T-helper 1 cell treated with Interleukin-12 subunit alpha and Interleukin-12 subunit beta and Interleukin-4 antibody, amounts not matched to agents 30 μg/mL and 1 μg/mL, for 36 hours (primary cell): Measurements from ENCODE around the gene KRT38.

Source experiments
- H3K27ac Mint-ChIP-seq: one replicate; pipeline ENCODE4 v1.8.0; 2021; ENCODE audit warnings: mild to moderate bottlenecking, mixed read lengths
- H3K27me3 Mint-ChIP-seq: one replicate; pipeline ENCODE4 v1.8.0; 2021; ENCODE audit warnings: low read depth, mixed read lengths
- H3K36me3 Mint-ChIP-seq: one replicate; pipeline ENCODE4 v1.8.0; 2021; ENCODE audit warnings: low read depth, mixed read lengths
- H3K4me1 Mint-ChIP-seq: one replicate; pipeline ENCODE4 v1.8.0; 2021; ENCODE audit warnings: low read depth, mixed read lengths
- H3K4me3 Mint-ChIP-seq: one replicate; pipeline ENCODE4 v1.8.0; 2021; ENCODE audit warnings: mild to moderate bottlenecking, moderate library complexity, mixed read lengths
- H3K9me3 Mint-ChIP-seq: one replicate; pipeline ENCODE4 v1.8.0; 2021; ENCODE audit warnings: mixed read lengths

The KRT38 gene

DNA sequence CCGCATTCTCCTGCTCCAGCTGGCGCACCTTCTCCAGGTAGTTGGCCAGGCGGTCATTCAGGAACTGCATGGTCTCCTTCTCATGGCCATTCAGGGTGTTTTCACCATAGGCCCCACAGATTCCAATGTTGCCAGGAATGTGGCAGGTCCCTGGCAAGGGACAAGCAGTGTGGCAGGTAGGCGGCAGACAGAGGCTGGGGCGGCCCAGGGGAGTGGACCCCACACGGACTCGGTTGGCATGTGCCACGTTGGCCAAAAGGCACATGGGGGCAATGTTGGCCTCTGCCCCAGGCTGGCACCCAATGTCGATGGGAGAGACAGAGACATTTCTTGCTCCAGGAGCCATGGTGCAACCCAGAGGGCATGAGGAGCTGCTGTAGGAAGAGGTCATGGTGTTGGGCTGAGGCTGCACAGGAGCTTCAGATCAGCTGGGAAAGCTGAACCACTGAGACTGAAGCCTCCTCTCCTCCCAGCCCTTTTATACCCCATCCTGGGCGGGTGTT, at the start of gene KRT38:
Gene KRT38, minus strand, starts transcription at position 453 of the 503 bp plus-strand sequence. Its CDS starts 62 bp downstream, at position 391.
- H3K36me3 Mint-ChIP-seq = no peaks in the 10 kb centered on the region
- H3K4me1 Mint-ChIP-seq = no peaks in the 10 kb centered on the region
- H3K27me3 Mint-ChIP-seq = peaks cover 10% of the 10 kb centered on the region
- no peak within 1 kb of the TSS for H3K27ac Mint-ChIP-seq
- H3K9me3 Mint-ChIP-seq = no peaks in the 10 kb centered on the region
- H3K4me3 Mint-ChIP-seq = no peak within 1 kb of the TSS

DNA sequence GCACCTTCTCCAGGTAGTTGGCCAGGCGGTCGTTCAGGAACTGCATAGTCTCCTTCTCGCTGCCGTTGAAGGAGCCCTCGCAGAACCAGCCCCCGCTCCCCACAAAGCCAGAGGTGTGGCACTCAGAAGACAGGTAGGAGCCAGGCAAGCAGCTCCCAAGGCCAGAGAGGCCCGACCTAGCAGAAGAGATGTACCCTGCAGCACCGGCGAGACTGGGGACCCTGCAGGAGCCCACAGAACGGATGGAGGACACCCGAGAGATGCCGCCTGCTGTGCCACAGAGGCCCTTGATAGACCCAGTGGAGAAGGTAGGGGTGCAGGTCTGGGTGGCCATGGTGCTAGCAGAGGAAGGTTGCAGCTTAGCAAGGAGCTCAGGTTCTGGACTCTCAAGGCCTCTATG, 48.7 kb upstream of the KRT38 start, which contains the start of gene KRT36:
Gene KRT36, minus strand, starts transcription at position 380 of the 400 bp plus-strand sequence. Its CDS starts 46 bp downstream, at position 334.
- H3K36me3 Mint-ChIP-seq = no peaks in the 10 kb centered on the region
- no peaks in the 10 kb centered on the region for H3K4me1 Mint-ChIP-seq
- peaks cover 3% of the 10 kb centered on the region for H3K27me3 Mint-ChIP-seq
- no peaks in the 10 kb centered on the region for H3K9me3 Mint-ChIP-seq
- no peak within 1 kb of the TSS for H3K4me3 Mint-ChIP-seq
- H3K27ac Mint-ChIP-seq = no peak within 1 kb of the TSS

DNA sequence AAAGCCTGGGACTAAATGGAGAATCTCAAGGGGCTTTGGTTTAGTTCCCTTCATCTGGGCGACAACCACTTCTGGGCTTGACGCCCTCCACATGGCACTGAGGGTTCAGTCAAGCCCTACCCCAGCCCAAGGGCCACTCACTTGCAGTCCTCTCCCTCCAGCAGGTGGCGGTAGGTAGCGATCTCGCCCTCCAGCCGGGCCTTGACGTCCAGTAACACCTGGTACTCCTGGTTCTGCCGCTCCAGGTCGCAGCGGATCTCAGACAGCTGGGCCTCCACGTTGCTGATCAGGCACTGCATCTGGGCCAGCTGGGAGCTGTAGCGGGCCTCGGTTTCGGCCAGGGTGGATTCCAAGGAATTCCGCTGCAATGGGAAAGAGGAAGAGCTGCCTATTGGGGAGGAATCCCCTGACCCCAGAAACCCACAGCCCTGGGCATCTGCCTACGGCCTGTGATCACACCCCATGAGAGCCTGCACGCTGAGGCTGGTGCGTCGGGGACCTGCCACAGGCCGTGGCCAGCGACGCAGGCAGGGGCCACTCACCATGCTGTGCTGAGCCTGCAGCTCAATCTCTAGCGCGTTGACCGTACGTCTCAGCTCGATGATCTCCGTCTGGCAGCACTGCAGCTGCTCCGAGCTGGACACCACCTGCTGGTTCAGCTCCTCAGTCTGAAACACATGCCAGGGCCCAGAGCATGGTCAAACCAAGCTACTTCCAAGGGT, 46.2 kb upstream of the KRT38 start:
- H3K9me3 Mint-ChIP-seq = no peaks in the 10 kb centered on the region
- H3K27me3 Mint-ChIP-seq = no peaks in the 10 kb centered on the region
- no peaks in the 10 kb centered on the region for H3K36me3 Mint-ChIP-seq
- no peak overlapping the region for H3K27ac Mint-ChIP-seq
- H3K4me3 Mint-ChIP-seq = no peak overlapping the region
- H3K4me1 Mint-ChIP-seq = no peaks in the 10 kb centered on the region

DNA sequence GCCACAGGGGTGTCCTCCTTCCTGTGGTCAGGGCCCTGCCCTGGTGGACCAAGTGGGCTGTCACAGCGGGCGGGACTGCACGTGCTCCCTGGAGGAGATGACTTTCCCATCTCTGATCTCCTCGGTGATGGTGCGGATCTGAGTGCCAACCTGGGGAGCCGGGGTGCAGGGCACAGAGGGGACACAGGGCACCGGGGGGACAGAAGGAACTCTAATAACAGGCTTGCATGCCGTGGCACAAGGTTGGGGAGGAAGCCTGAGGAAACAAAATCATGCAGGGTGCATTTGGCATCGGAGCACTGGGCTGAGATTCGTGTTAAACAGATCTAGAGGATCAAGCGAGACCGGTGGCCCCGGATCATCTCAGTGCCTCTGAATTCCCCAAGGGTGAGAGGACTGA, 45.5 kb upstream of the KRT38 start:
- no peaks in the 10 kb centered on the region for H3K36me3 Mint-ChIP-seq
- no peak overlapping the region for H3K27ac Mint-ChIP-seq
- no peaks in the 10 kb centered on the region for H3K4me1 Mint-ChIP-seq
- H3K4me3 Mint-ChIP-seq = no peak overlapping the region
- H3K9me3 Mint-ChIP-seq = no peaks in the 10 kb centered on the region
- no peaks in the 10 kb centered on the region for H3K27me3 Mint-ChIP-seq

DNA sequence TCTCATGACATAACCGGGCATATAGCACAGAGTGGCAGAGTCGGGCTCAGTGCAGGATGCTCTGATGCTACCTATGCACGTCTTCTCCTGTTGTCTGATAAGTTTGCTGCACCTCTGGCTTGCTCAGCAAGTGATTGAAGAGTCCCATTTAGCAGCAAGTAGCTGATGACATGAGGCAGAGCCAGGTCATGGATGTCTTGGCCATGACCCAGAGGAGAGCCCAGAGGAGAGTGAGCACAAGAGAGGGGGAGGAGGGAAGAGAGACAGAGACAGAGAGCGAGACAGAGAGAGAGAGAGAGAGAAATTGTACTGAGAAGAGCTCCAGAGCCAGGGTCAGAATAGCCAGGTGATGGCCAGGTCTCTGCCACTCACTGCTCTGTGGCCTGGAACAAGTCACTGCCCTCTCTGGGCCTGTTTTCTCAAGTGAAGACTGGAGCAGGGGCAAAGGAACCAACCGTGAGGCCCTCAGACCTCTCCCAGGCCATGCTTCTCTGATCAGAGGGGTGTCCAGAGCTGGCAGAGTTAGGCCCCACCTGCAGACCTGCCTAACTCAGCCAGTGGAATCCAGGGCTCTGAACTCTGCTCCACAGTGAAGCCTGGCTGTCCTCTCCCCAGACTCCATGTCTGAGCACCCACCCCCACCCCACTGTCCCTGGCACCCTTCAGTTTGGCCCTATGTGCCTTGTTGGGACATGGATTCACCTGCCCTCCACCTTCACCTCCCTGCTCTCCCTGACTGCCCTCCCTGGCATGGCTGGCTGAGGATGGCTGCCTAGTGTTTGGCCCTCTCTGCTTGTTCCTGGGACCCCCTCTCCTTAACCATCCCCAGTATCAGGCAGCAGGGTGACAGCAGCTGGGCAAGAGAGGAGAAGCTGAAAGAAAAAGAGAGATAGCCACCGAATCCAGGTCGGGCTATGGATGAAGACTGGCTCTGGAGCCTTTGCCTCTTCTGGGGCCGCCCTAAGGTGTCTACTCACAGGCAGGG, 44.4 kb upstream of the KRT38 start:
- Mint-ChIP-seq H3K36me3 (no peaks in the 10 kb centered on the region), H3K4me1 (no peaks in the 10 kb centered on the region)

DNA sequence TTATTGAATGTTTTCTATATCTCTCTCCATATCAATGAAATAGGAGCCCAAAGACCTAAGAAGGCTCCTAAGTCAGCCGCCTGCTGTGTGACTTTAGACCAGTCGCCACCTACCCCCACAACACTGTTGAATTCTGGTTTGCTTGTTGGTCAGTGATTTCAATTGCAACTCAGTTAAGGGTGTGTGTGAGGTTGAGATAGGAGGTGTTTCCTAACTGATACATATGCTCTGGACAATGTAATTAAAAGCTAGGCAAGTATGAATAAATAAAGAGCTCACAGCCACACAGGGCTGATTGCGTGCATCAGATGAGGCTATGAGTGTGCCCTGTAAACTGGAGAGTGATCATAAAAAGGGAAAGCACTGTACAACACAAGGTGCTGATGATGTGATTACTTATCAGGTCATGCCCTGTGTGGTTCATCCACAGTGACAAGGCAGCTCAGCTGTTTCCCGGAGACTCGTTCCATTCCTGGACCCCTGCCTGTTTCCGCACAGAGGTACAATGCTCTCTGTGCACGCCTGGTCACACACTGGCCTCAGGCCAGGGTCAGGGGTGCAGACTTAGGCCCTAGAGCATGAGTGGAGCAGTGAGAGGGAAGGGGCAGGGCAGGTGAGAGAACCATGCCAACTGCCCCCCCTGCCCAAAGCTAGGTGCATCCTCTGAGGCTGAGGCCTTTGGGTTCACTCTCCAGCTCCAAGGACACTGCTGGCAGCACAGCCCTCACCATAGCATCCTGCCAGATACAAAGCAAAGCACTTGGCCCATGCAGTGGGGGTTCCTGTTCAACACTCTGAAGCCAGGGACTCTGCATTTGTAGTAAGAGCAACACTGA, 43.4 kb upstream of the KRT38 start:
- Mint-ChIP-seq H3K4me3 (no peak overlapping the region), H3K36me3 (no peaks in the 10 kb centered on the region), H3K27ac (no peak overlapping the region), H3K9me3 (no peaks in the 10 kb centered on the region), H3K4me1 (no peaks in the 10 kb centered on the region), H3K27me3 (no peaks in the 10 kb centered on the region)

More for the DNA sequence above, 44.4 kb upstream of the KRT38 start:
- H3K9me3 Mint-ChIP-seq = no peaks in the 10 kb centered on the region
- H3K27ac Mint-ChIP-seq = no peak overlapping the region
- no peaks in the 10 kb centered on the region for H3K27me3 Mint-ChIP-seq
- no peak overlapping the region for H3K4me3 Mint-ChIP-seq

DNA sequence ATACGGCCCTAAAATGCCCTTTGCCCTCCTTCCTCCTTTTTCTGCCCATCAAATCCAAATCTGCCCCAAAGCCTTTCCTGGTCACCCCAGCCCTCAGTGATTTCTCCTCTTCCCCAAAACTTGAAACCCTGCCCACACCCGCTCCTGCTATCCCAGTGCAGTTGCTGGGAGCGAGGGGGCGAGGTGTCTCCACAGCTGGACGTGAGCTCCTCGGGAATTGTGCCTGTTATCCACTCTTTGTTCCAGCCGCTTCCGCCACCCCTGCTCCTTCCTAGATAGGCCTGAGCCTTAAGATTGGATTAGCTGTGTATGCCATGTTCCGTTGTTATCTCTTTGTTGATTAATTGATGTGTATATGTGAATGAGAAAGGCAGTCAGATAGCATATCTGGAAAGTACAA, 42.7 kb upstream of the KRT38 start:
- no peak overlapping the region for H3K27ac Mint-ChIP-seq
- no peaks in the 10 kb centered on the region for H3K9me3 Mint-ChIP-seq
- no peaks in the 10 kb centered on the region for H3K27me3 Mint-ChIP-seq
- no peaks in the 10 kb centered on the region for H3K4me1 Mint-ChIP-seq
- H3K36me3 Mint-ChIP-seq = no peaks in the 10 kb centered on the region
- H3K4me3 Mint-ChIP-seq = no peak overlapping the region

DNA sequence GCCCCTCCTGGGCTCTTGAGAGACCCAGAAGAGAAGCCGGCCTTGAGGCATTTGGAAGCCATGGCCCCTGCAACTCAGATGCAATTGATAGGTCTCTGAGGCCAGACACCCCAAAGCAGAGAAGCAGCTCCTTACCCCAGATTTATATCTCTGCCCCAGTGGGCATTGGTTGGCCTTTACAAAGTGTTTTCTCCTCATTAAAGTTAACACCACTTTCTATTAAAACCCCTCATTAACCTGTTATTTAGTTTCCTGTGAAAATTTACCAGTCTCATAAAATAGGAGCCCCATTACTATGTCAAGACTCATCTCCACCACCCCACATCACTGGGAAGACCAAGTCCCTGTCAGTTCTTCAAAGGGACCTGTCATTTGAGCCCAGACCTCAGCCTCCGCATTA, 40.3 kb upstream of the KRT38 start, which contains the start of gene KRT35:
Gene KRT35, minus strand, starts transcription at position 116 of the 400 bp plus-strand sequence. Its CDS starts 54 bp downstream, at position 62.
- Mint-ChIP-seq H3K4me1 (no peaks in the 10 kb centered on the region), H3K27me3 (no peaks in the 10 kb centered on the region), H3K36me3 (no peaks in the 10 kb centered on the region), H3K4me3 (no peak within 1 kb of the TSS), H3K9me3 (no peaks in the 10 kb centered on the region), H3K27ac (no peak within 1 kb of the TSS)

DNA sequence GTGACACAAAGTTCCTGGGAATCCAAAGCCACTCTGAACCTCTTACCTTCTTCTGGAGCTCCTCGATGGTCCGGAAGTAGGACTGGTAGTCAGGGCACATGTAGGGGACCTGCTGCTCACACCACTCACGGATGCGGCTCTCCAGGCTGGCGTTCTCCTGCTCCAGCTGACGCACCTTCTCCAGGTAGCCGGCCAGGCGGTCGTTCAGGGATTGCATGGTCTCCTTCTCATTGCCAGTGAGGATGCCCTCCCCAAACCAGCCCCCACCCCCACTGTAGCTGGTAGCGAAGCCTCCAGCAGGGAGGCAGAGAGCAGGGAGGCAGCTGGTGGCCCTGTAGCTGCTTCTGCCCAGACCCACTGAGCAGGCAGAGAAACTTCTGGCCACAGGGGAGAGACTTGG, 39.8 kb upstream of the KRT38 start:
- no peaks in the 10 kb centered on the region for H3K27me3 Mint-ChIP-seq
- no peaks in the 10 kb centered on the region for H3K9me3 Mint-ChIP-seq
- no peaks in the 10 kb centered on the region for H3K36me3 Mint-ChIP-seq
- H3K4me1 Mint-ChIP-seq = no peaks in the 10 kb centered on the region
- no peak overlapping the region for H3K27ac Mint-ChIP-seq
- no peak overlapping the region for H3K4me3 Mint-ChIP-seq

DNA sequence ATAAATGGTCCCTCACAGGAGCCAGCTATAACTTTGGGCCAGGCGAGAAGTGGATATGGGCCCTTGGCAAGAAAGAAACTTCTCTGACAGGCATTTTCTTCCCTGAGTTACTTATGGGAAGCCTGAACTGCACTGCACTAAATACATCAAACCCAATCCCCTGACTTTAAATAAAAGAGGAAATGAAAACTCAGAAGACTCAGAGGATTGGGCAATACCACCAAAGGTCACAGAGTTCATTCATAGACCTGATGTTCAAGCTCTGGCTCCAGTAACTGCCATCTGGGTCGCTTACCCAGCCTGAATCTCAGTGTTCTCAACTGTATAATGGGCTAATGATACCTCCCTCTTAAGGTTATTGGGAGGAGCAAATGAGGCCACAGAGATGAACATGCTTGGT, 39.4 kb upstream of the KRT38 start:
- Mint-ChIP-seq H3K4me3 (no peak overlapping the region), H3K27me3 (no peaks in the 10 kb centered on the region), H3K9me3 (no peaks in the 10 kb centered on the region), H3K4me1 (no peaks in the 10 kb centered on the region), H3K36me3 (no peaks in the 10 kb centered on the region), H3K27ac (no peak overlapping the region)

DNA sequence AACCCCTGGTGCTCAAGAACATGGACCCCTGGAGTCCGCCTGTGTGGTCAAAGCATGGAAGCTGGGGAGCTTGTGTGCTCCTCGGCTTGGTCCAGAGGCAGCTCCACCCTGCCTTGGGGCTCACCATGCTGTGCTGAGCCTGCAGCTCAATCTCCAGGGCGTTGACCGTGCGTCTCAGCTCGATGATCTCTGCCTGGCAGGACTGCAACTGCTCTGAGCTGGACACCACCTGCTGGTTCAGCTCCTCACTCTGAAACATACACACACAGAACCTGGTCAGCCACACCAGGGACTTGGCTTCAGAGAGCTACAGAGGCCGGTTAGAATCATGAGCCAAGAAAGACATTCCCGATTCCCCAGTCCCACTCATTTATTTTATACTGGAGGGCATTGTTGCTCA, 37.5 kb upstream of the KRT38 start:
- Mint-ChIP-seq H3K4me1 (no peaks in the 10 kb centered on the region), H3K27me3 (no peaks in the 10 kb centered on the region), H3K4me3 (no peak overlapping the region), H3K9me3 (no peaks in the 10 kb centered on the region), H3K36me3 (no peaks in the 10 kb centered on the region), H3K27ac (no peak overlapping the region)

DNA sequence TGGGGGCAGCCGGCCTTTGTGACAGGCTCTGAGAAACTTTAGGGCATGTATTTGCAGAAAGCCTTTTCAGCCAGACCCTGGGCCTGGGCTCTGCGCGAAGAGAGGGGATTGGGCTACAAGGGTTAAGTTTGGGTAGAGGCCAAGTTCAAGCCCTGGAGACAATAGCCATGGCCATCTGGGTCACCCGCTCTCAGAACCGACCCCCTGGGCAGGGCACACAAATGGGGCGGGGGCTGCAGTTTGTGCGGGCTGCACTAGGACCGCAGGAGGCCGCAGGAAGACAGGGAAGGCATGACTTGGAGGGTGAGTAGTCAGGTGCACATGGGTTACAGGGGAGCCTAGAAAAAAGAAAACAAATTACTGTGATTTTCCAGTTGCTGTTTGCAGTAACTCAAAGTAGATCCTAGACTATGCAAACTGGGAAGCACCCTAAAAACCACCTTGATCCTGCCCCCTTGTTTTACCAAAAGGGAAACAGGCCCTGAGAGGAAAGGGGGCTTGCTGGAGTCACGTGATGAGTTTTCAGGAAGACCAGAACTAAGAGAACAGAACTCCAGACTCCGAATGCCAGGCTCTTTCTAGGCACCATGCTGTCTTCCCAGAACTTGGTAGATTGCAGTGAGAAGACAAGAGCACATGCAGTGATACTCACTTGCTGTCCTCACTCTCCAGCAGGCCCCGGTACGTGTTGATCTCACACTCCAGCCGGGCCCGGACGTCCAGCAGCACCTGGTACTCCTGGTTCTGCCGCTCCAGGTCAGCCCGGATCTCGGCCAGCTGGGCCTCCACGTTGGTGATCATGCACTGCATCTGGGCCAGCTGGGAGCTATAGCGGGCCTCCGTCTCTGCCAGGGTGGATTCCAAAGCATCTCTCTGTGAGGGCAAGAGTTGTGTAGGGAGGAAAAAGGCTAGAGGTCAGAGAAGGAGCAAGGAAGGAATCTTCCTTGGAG, 36.4 kb upstream of the KRT38 start:
- no peak overlapping the region for H3K4me3 Mint-ChIP-seq
- no peaks in the 10 kb centered on the region for H3K36me3 Mint-ChIP-seq
- no peaks in the 10 kb centered on the region for H3K9me3 Mint-ChIP-seq
- no peaks in the 10 kb centered on the region for H3K4me1 Mint-ChIP-seq
- H3K27me3 Mint-ChIP-seq = peaks cover under 1% of the 10 kb centered on the region
- H3K27ac Mint-ChIP-seq = no peak overlapping the region

DNA sequence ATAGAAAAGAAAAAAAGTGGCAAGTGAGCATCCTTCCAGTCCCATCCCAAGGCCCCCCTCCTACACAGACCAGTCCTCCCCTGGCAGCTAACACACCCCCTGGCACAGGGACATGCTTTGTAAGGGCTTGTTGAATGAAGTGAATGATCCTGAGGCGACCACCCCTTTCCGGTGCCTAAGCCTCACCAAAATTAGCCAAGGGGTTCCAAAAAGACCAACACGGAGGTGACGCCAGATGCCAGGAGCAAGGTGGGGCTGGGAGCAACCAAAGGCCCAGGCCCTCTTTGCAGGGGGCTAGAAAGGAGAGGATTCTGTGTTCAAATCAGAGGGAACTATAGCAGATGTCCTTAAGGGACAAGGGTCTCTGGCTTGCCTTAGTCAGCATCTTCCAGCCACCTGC, 34.6 kb upstream of the KRT38 start:
- Mint-ChIP-seq H3K36me3 (no peaks in the 10 kb centered on the region), H3K4me1 (no peaks in the 10 kb centered on the region), H3K9me3 (no peaks in the 10 kb centered on the region), H3K4me3 (no peak overlapping the region), H3K27ac (no peak overlapping the region), H3K27me3 (peaks cover 12% of the 10 kb centered on the region)
